T1000 (cell line): ENCODE data around the gene MCF2L2.

Experiments used
- DNase-seq: peaks from one replicate; lab custom pipeline; 2025; ENCODE audit warnings: mixed read lengths; lab: John Stamatoyannopoulos, UW

MCF2L2 gene

GRCh38 chr3:183293966-183294365 lies 134.5 kb downstream of the MCF2L2 start:
- no peak for DNase-seq

- no peak for DNase-seq
These were observed 136.9 kb downstream of the MCF2L2 start for GRCh38 chr3:183291497-183292031.

- DNase-seq = no peak
These were observed 138.2 kb downstream of the MCF2L2 start for GRCh38 chr3:183290216-183290615.

GRCh38 chr3:183288117-183288516 lies 140.3 kb downstream of the MCF2L2 start:
- DNase-seq = no peak

- no peak for DNase-seq
These were observed 141.0 kb downstream of the MCF2L2 start for GRCh38 chr3:183287301-183287971.

- peak; percentile 20 for DNase-seq
These were observed 142.5 kb downstream of the MCF2L2 start for GRCh38 chr3:183285828-183286457.

GRCh38 chr3:183285318-183285717 lies 143.1 kb downstream of the MCF2L2 start:
- DNase-seq = no peak

GRCh38 chr3:183284570-183284969 lies 143.8 kb downstream of the MCF2L2 start:
- DNase-seq = no peak

GRCh38 chr3:183283886-183284285 lies 144.5 kb downstream of the MCF2L2 start:
- no peak for DNase-seq

GRCh38 chr3:183281126-183281797 lies 147.2 kb downstream of the MCF2L2 start:
- DNase-seq = no peak

- no peak for DNase-seq
These were observed 149.0 kb downstream of the MCF2L2 start for GRCh38 chr3:183279371-183279770.

- no peak for DNase-seq
These were observed 149.8 kb downstream of the MCF2L2 start for GRCh38 chr3:183278479-183279088.

GRCh38 chr3:183277260-183277659 lies 151.2 kb downstream of the MCF2L2 start:
- DNase-seq = no peak

GRCh38 chr3:183275937-183276336 lies 152.5 kb downstream of the MCF2L2 start:
- DNase-seq = no peak

GRCh38 chr3:183275418-183275817 lies 153.0 kb downstream of the MCF2L2 start:
- DNase-seq = no peak

GRCh38 chr3:183274609-183275008 lies 153.8 kb downstream of the MCF2L2 start:
- no peak for DNase-seq

- DNase-seq = no peak
These were observed 155.6 kb downstream of the MCF2L2 start for GRCh38 chr3:183272791-183273190.

GRCh38 chr3:183272142-183272541 lies 156.3 kb downstream of the MCF2L2 start:
- DNase-seq = no peak

GRCh38 chr3:183270344-183270743 lies 158.1 kb downstream of the MCF2L2 start:
- no peak for DNase-seq

- DNase-seq = no peak
These were observed 159.1 kb downstream of the MCF2L2 start for GRCh38 chr3:183269345-183269744.

GRCh38 chr3:183268366-183268765 lies 160.1 kb downstream of the MCF2L2 start:
- DNase-seq = no peak

GRCh38 chr3:183267140-183267539 lies 161.3 kb downstream of the MCF2L2 start:
- no peak for DNase-seq

- no peak for DNase-seq
These were observed 162.0 kb downstream of the MCF2L2 start for GRCh38 chr3:183266454-183266853.
